Gastrocnemius medialis (tissue), 4 donors: ENCODE results near the gene PRPF19.

Source experiments
- CTCF ChIP-seq, 5 experiments: fragments of 450-650 bp in 3 of 5; fragments of 200-600 bp in 2 of 5; sonication (generic) in 2 of 5; IDR thresholded peaks in 4 of 5; conservative IDR thresholded peaks in 1 of 5; 1 replicate in 4 of 5; 2 replicates in 1 of 5; pipeline ENCODE4 v1.5.1; 2016 to 2019; ENCODE audit warnings: antibody characterized with exemption in 5 of 5, mild to moderate bottlenecking in 3 of 5, moderate library complexity in 3 of 5
- POLR2A ChIP-seq, 2 donors: fragments of 450-650 bp; IDR thresholded peaks; one replicate each; pipeline ENCODE4 v1.6.1; 2017; ENCODE audit warnings: antibody characterized with exemption in 2 of 2, mild to moderate bottlenecking in 2 of 2, moderate library complexity in 2 of 2

DNA sequence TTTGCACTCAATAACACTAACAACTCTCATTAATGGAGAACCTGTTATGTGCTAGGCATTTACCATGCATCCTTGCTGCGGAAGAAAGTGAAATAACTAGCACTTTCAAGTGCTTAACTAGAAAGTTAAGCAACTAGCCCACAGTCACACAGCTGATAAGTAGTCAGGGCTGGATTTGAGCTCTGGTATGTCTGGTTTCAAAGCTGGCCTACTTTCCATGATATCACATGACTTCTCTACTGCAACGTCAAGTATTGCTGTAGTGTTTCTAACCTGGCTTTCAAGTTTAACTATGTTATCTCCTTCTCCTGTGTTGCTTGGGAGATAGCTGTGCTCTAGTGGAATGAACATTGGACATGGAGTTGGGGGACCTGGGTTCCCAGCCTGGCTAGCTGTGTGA is 33.5 kb upstream of the PRPF19 start:
- TF ChIP-seq POLR2A (IDR thresholded peaks at IDR 0.05) (no peak), CTCF (IDR thresholded peaks at IDR 0.05 in 4 of 5, conservative IDR thresholded peaks at IDR 0.05 in 1 of 5) (no peak)
